Neural cell (in vitro differentiated cells): Measurements from ENCODE around the gene CDC25C. TPM values are rescaled to one million over a fixed set of nuclear protein-coding genes. Genes with fewer than 3 reads are reported as not detected.

Source experiments
- H2AFZ ChIP-seq: fragments of 200-600, 300-800 bp; sonication (generic), shearing (Covaris generic); 2 replicates; pipeline ENCODE4 v1.6.0; 2014; ENCODE audit warnings: low read depth, mild to moderate bottlenecking, antibody characterized with exemption, low read length, moderate library complexity
- H3F3A ChIP-seq: fragments of 200-600 bp; shearing (Covaris generic); 2 replicates; pipeline ENCODE4 v1.6.1; 2016; ENCODE audit warnings: mild to moderate bottlenecking, moderate library complexity, mixed read lengths, antibody characterized with exemption, low read length; ENCODE audit not compliant: insufficient read depth, poor library complexity, severe bottlenecking
- H3K27ac ChIP-seq: fragments of 200-600, 300-800 bp; sonication (generic), shearing (Covaris generic); 2 replicates; pipeline ENCODE4 v1.5.1; 2014; ENCODE audit warnings: mild to moderate bottlenecking, low read length, moderate library complexity
- H3K27me3 ChIP-seq: fragments of 300-800, 200-600 bp; sonication (generic), shearing (Covaris generic); 2 replicates; pipeline ENCODE4 v1.6.0; 2014; ENCODE audit warnings: mild to moderate bottlenecking, low read depth, low read length, moderate library complexity; ENCODE audit not compliant: insufficient read depth
- H3K36me3 ChIP-seq: fragments of 300-800, 200-600 bp; sonication (generic), shearing (Covaris generic); 2 replicates; pipeline ENCODE4 v1.5.1; 2014; ENCODE audit warnings: mild to moderate bottlenecking, antibody characterized with exemption, low read length, moderate library complexity; ENCODE audit not compliant: insufficient read depth
- H3K4me2 ChIP-seq: fragments of 300-800, 200-600 bp; sonication (generic), shearing (Covaris generic); 2 replicates; pipeline ENCODE4 v1.6.0; 2014; ENCODE audit warnings: mild to moderate bottlenecking, low read length
- H3K4me3 ChIP-seq: fragments of 300-800, 200-600 bp; sonication (generic), shearing (Covaris generic); 2 replicates; pipeline ENCODE4 v1.5.1; 2014; ENCODE audit warnings: mild to moderate bottlenecking, low read length, moderate library complexity
- H3K79me2 ChIP-seq: fragments of 200-600 bp; shearing (Covaris generic); replicated peaks from 2 replicates; pipeline ENCODE4 v1.6.0; 2014; ENCODE audit warnings: mild to moderate bottlenecking, low read length, moderate library complexity; ENCODE audit not compliant: insufficient read depth
- H3K9ac ChIP-seq: fragments of 300-800, 200-600 bp; sonication (generic), shearing (Covaris generic); 2 replicates; pipeline ENCODE4 v1.6.1; 2016; ENCODE audit warnings: mild to moderate bottlenecking, low read length, mixed read lengths
- H3K9me2 ChIP-seq: fragments of 200-600 bp; shearing (Covaris generic); 2 replicates; pipeline ENCODE4 v1.6.1; 2016; ENCODE audit warnings: mild to moderate bottlenecking, low read length, mixed read lengths; ENCODE audit not compliant: insufficient read depth
- H3K9me3 ChIP-seq: fragments of 200-600, 300-800 bp; sonication (generic), shearing (Covaris generic); 2 replicates; pipeline ENCODE4 v1.6.1; 2016; ENCODE audit warnings: mild to moderate bottlenecking, mixed run types, low read length, moderate library complexity, mixed read lengths
- H4K20me1 ChIP-seq: fragments of 200-600 bp; shearing (Covaris generic); 2 replicates; pipeline ENCODE4 v1.6.1; 2016; ENCODE audit warnings: mild to moderate bottlenecking, mixed run types; ENCODE audit not compliant: insufficient read depth
- EP300 ChIP-seq: fragments of 450-650 bp; conservative IDR thresholded peaks from 2 replicates; pipeline ENCODE4 v1.6.1; 2014; ENCODE audit warnings: antibody characterized with exemption, mild to moderate bottlenecking, moderate library complexity; ENCODE audit not compliant: poor library complexity, severe bottlenecking
- MXI1 ChIP-seq: fragments of 450-650 bp; conservative IDR thresholded peaks from 2 replicates; pipeline ENCODE4 v1.6.1; 2014; ENCODE audit warnings: antibody characterized with exemption, mild to moderate bottlenecking; ENCODE audit not compliant: poor library complexity, severe bottlenecking
- POLR2AphosphoS5 ChIP-seq: IDR thresholded peaks from 2 replicates; pipeline ENCODE4 v1.6.1; 2012
- SMC3 ChIP-seq: fragments of 450-650 bp; conservative IDR thresholded peaks from 2 replicates; pipeline ENCODE4 v1.6.1; 2014; ENCODE audit warnings: antibody characterized with exemption, mild to moderate bottlenecking, moderate library complexity; ENCODE audit not compliant: poor library complexity
- TAF1 ChIP-seq: IDR thresholded peaks from 2 replicates; pipeline ENCODE4 v1.6.1; 2012; ENCODE audit warnings: low read depth
- polyA plus RNA-seq: library from polyadenylated mRNA; depleted of rRNA; stranded (reverse); fragments of >200 nt; gene quantifications from 2 replicates; pipeline ENCODE4 v1.2.3, GENCODE V29; 2014
- TF ChIP-seq, protein P1 (sequence below): IDR thresholded peaks from 2 replicates; pipeline ENCODE4 v1.6.1; 2012; ENCODE audit warnings: borderline replicate concordance
- TF ChIP-seq, protein P2 (sequence below): fragments of 450-650 bp; IDR thresholded peaks from 2 replicates; pipeline ENCODE4 v1.5.1; 2014; ENCODE audit warnings: antibody characterized with exemption, mild to moderate bottlenecking, moderate library complexity; ENCODE audit not compliant: poor library complexity, severe bottlenecking

CDC25C gene
- polyA plus RNA-seq, 1 donor from 2014 or later = 0.71 TPM

DNA sequence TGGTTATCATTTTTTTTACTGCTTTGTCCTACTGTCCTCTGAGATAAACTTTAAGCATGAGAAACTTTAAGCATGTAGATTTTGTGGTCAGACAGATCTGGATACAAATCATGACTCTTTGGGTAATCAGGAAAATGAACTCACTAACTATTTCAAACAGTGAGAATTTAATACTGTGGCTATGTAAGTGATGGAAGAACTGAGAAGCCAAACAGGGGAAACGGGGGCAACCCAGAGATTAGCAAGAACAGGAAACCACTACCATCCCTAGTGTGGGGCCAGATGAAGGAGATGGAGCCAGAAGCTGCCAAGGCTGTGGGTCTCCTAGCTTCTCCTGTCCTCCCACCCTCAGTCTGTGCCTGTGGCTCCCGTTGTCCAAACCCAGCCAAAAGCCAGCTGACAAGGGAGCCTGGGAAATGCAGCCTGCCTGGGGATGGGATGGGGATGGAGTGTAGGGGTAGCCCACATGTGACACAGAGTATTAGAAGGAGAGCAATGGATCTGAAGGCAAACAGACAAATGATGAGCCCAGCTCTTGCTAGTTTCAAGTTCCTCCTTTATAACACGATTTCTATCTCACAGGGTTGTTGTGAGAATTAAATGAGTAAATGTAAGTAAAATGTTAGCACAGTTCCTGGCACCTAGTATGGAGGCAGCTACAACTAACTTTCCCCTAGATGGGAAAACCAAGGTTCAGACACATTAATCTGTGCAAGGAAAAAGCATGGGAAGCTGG lies 90.8 kb downstream of the CDC25C start:
- Histone ChIP-seq H4K20me1 (no peaks in the 10 kb centered on the region), H3K9ac (no peak overlapping the region), H3K9me3 (peaks cover 5% of the 10 kb centered on the region), H3K27me3 (peaks cover 31% of the 10 kb centered on the region), H3F3A (no peaks in the 10 kb centered on the region), H3K4me3 (no peak overlapping the region), H2AFZ (no peak overlapping the region), H3K27ac (no peak overlapping the region), H3K79me2 (no peaks in the 10 kb centered on the region), H3K36me3 (no peaks in the 10 kb centered on the region), H3K4me2 (no peak overlapping the region), H3K9me2 (no peaks in the 10 kb centered on the region)
- TF ChIP-seq, protein P1, sequence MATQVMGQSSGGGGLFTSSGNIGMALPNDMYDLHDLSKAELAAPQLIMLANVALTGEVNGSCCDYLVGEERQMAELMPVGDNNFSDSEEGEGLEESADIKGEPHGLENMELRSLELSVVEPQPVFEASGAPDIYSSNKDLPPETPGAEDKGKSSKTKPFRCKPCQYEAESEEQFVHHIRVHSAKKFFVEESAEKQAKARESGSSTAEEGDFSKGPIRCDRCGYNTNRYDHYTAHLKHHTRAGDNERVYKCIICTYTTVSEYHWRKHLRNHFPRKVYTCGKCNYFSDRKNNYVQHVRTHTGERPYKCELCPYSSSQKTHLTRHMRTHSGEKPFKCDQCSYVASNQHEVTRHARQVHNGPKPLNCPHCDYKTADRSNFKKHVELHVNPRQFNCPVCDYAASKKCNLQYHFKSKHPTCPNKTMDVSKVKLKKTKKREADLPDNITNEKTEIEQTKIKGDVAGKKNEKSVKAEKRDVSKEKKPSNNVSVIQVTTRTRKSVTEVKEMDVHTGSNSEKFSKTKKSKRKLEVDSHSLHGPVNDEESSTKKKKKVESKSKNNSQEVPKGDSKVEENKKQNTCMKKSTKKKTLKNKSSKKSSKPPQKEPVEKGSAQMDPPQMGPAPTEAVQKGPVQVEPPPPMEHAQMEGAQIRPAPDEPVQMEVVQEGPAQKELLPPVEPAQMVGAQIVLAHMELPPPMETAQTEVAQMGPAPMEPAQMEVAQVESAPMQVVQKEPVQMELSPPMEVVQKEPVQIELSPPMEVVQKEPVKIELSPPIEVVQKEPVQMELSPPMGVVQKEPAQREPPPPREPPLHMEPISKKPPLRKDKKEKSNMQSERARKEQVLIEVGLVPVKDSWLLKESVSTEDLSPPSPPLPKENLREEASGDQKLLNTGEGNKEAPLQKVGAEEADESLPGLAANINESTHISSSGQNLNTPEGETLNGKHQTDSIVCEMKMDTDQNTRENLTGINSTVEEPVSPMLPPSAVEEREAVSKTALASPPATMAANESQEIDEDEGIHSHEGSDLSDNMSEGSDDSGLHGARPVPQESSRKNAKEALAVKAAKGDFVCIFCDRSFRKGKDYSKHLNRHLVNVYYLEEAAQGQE = no peak
- TF ChIP-seq TAF1 (no peak), MXI1 (no peak), EP300 (no peak), POLR2AphosphoS5 (no peak)
- TF ChIP-seq, protein P2, sequence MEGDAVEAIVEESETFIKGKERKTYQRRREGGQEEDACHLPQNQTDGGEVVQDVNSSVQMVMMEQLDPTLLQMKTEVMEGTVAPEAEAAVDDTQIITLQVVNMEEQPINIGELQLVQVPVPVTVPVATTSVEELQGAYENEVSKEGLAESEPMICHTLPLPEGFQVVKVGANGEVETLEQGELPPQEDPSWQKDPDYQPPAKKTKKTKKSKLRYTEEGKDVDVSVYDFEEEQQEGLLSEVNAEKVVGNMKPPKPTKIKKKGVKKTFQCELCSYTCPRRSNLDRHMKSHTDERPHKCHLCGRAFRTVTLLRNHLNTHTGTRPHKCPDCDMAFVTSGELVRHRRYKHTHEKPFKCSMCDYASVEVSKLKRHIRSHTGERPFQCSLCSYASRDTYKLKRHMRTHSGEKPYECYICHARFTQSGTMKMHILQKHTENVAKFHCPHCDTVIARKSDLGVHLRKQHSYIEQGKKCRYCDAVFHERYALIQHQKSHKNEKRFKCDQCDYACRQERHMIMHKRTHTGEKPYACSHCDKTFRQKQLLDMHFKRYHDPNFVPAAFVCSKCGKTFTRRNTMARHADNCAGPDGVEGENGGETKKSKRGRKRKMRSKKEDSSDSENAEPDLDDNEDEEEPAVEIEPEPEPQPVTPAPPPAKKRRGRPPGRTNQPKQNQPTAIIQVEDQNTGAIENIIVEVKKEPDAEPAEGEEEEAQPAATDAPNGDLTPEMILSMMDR = no peak

DNA sequence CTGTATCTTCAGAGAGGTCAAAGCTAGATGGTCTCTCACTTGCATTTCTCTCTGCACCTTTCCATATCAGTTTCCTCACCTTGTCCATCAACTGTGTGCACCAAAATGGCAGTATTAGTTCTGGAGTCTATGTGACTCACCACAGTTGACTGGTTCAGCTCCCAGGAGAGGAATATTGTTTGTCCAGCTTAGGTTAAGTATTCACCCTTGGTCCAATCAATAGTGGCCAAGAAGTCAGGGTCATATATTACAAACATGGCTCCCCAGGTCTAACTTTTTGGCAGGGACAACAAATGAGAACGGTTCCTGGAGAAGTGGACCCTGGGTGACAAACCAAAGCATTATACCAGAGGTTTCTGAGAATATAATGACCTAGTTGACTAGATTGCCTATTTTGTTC lies 93.6 kb downstream of the CDC25C start:
- Histone ChIP-seq H3K79me2 (no peaks in the 10 kb centered on the region), H3K36me3 (no peaks in the 10 kb centered on the region), H3K4me2 (no peak overlapping the region), H3K4me3 (no peak overlapping the region), H4K20me1 (no peaks in the 10 kb centered on the region), H3K9me3 (peaks cover 5% of the 10 kb centered on the region), H3F3A (no peaks in the 10 kb centered on the region), H2AFZ (no peak overlapping the region), H3K9me2 (no peaks in the 10 kb centered on the region), H3K27ac (no peak overlapping the region), H3K9ac (no peak overlapping the region), H3K27me3 (peaks cover 25% of the 10 kb centered on the region)
- no peak for TF ChIP-seq SMC3
- TF ChIP-seq, protein P1 = no peak
- no peak for TF ChIP-seq MXI1
- TF ChIP-seq, protein P2 = no peak
- no peak for TF ChIP-seq TAF1
